Anterior cingulate cortex (tissue), 58 donors: ENCODE results near the gene TIMM22.
"Not testable (repeated sequence)": the region's sequence is repeated elsewhere in the genome, so short reads cannot be mapped to it uniquely, and the experiment has no call there.

Source experiments
- DNase-seq, 58 donors: peaks; one replicate each; lab custom pipeline; 2025; lab: John Stamatoyannopoulos, UW

The TIMM22 gene

DNA sequence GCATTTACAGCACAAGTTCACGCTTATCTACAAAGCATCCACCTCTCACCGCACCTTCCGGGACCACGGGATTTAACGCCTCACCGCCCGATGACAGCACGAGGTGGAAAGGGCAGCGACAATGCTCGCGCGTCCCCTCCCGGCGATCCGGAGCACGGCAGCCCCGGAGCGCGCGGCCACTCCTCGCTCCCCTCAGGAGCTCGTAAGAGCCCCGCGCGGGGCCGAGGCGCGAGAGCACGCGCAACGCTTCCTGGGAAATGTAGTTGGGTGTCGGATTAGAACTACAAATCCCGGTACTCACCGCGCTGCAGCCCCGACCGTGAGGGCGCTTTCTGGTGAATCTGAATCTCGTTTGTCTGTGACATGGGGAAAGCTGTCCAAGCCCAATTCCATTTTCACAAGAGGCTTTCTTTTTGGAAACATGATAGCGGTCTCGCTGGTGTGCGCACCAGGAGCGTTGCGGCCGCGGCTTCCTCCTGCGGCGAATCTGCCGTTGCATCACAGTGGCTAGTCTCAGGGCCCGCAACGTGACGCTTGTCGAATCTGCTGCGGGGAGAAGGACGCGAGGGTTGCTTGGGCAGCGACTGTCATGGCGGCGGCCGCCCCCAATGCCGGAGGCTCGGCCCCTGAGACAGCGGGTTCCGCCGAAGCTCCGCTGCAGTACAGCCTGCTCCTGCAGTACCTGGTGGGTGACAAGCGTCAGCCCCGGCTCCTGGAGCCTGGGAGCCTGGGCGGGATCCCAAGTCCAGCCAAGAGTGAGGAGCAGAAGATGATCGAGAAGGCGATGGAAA, at the start of gene TIMM22:
TSS of gene TIMM22 (plus strand) at position 576 of the 791 bp plus-strand sequence. CDS start at position 590, 14 bp downstream.
- peak; percentile 51 to 99 (median 91) for DNase-seq

DNA sequence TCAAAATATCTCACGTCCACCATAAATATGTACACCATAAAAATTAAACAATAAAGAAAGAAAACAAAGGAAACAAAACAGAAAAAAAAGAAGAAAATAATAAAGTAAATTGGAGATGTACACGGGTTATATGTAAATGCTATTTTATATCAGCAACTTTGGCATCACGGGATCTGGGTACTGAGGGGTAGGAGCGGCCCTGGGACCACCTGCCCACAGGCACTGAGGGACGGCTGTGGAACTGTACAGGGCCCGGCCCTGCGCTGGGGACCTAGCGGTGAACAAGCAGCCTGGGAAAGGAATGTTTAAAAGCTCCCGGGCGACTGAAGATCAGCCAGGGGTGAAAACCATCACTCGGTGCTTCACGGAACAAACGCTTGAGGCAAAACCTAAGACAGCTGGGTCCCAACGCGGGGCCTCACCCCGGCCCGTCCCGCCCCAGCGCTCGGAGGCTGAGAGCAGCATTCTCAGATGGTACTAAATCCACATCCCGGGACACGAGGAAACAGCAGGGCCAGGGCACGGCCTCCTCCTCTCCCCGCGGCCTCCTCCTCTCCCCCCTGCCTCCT, 48.6 kb upstream of the TIMM22 start:
- DNase-seq = no peak

DNA sequence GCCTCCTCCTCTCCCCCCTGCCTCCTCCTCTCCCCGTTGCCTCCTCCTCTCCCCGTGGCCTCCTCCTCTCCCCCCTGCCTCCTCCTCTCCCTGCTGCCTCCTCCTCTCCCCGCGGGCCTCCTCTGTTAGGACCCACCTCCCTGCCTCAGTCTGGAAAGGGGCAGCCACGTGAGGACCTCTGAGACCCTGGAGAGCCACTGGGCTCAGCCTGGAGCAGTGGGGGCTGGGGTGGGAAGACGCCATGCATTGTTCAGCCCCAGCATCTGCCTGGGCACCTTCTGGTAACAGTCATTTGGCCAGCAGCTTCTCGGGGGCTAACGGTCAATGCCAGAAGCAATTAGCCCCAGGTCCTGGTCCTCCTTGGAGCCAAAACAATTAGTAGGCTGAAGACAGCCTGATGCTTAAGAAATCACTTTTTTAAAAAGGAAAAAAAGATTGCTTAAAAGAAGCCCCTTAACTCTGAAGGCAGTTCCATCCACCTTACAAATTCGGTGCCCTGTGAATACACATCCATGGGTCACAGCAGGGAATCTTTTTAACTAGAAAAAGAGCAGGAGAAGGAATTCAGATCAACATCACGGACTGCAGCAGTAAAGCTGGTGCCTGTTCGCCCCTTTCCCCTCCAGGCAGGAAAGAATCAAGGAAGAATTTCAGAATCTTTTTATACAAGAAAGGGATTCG, 47.2 kb upstream of the TIMM22 start:
- no peak for DNase-seq

GRCh38 chr17:951325-952132, 45.4 kb upstream of the TIMM22 start:
- DNase-seq = no peak

- DNase-seq = not testable (repeated sequence)
Observed at GRCh38 chr17:952592-952991, 44.3 kb upstream of the TIMM22 start.

GRCh38 chr17:953767-954166, 43.2 kb upstream of the TIMM22 start:
- DNase-seq = no peak

GRCh38 chr17:954431-955164, 42.3 kb upstream of the TIMM22 start:
- no peak for DNase-seq

DNA sequence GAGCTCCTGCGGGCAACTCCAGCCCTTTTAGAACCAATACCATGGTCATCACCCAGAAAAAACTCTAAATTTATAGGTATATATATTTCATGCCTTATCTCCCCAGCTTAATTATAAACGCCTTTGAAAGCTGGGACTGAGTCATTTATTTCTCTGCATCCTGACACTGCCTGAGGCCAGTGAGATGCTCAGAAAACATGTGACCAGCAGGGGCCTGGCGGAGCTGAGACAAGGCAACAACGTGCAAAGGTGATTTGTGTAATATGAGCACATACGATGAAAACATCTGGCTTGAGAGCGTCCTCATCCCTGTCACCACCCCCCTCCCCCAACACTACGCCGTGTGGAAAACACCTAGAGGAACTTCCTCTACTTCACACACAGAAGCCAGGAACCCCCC, 40.0 kb upstream of the TIMM22 start:
- no peak for DNase-seq

DNA sequence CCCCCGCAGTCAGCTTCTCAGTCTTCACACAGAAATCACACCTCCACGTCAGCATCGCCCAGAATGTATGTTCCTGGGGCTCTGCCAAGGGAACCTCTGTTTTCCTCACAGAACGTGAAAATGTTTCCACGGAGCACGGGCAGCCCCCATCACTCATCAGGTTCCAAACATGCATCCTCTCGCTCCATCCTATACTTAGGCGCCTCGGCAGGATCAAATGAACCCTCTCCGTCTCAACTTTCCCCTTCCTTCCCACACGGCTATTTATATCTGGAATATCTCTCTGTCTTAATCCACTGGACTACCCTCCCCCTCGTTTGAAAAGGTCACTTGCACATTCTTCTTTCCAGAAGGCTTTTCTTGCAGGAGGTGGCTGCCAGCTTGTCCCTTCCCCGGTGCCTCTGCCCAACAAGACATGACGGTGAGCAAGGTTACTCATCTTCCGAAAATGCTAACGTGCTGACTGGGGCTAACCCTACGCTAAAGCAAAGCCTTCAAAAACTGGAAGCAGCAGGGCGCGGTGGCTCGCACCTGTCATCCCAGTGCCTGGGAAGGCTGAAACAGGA, 39.0 kb upstream of the TIMM22 start:
- DNase-seq = no peak

DNA sequence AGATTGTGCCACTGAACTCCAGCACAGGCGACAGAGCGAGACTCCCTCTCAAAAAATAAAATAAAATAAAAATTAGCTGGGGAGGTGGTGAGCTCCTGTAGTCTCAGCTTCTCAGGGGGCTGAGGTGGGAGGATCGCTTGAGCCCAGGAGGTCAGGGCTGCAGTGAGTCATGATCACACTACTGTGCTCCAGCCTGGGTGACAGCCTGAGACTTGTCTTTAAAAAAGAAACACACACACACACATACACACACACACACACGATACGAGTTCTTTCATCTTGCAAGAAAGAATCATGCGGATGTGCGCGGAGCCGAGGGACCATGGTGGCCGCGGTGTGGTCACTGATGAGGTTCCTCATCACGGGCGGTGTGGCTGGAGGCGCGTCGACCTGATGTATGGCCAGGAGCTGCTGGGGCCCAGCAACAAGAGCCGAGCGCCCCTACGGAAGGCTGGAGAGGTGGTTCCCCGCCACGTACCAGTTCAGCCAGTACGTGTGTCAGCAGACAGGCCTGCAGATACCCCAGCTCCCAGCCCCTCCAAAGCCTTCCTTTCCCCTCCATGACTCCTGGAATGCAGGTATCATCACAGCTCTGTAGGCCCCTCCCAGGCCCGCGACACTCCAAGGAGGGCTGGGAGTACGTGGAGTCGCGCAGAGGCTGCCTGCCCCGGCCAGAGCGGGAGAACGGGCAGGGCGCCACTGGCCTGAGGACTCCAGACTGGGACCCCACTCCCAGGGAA, 38.0 kb upstream of the TIMM22 start:
- no peak for DNase-seq

- DNase-seq = no peak
Observed at GRCh38 chr17:962166-962565, 34.8 kb upstream of the TIMM22 start.

- no peak for DNase-seq
Observed at GRCh38 chr17:962670-963069, 34.3 kb upstream of the TIMM22 start.

- no peak for DNase-seq
Observed at GRCh38 chr17:964876-965275, 32.1 kb upstream of the TIMM22 start.

GRCh38 chr17:965311-965989, 31.5 kb upstream of the TIMM22 start:
- no peak for DNase-seq

DNA sequence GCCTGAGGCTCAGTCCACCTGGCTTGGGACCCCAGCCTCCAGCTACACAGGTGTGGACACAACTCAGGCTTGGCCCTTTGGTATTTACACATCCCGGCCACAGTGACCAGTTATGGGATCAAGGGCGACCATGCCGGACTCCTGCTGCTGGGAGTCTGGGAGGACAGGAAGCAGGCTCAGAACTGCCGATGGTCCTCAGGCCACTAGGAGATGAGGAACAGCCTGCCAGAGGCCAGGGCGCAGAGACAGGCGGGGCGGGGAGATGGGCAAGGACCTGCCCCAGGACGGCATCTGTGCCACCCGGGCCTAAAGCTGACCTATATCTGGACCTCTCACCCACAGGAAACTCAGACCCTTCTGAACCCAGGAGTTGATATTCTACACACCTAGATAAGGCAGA, 29.8 kb upstream of the TIMM22 start:
- no peak for DNase-seq

GRCh38 chr17:968812-969730, 27.9 kb upstream of the TIMM22 start:
- no peak for DNase-seq

- DNase-seq = no peak
Observed at GRCh38 chr17:969811-970355, 27.0 kb upstream of the TIMM22 start.
